GM13977 (cell line): ENCODE data around the gene ATP11A.

Experiments
- DNase-seq: peaks from one replicate; pipeline ENCODE4 v3.0.0; 2012; ENCODE audit warnings: low spot score
- CTCF ChIP-seq: IDR thresholded peaks from 2 replicates; pipeline ENCODE4 v1.5.1; 2012; ENCODE audit warnings: mild to moderate bottlenecking, control low read depth; ENCODE audit not compliant: insufficient read depth; ENCODE audit errors: extremely low read depth, missing control alignments
- in situ Hi-C: fragments of 300-500 bp; cut with MboI; formaldehyde crosslinking; loops from one replicate; pipeline ENCODE4 v1.12.0; 2022; ENCODE audit warnings: low sequenced_read_pairs, low pct_unique_long_range_greater_than_20kb, mixed read lengths, inconsistent platforms; ENCODE audit not compliant: unreplicated experiment

The ATP11A gene

GRCh38 chr13:112648101-112648500 lies 41.7 kb upstream of the ATP11A start:
- DNase-seq, result no peak
- no peak for TF ChIP-seq CTCF
- in situ Hi-C loops, result no loop called here

DNA sequence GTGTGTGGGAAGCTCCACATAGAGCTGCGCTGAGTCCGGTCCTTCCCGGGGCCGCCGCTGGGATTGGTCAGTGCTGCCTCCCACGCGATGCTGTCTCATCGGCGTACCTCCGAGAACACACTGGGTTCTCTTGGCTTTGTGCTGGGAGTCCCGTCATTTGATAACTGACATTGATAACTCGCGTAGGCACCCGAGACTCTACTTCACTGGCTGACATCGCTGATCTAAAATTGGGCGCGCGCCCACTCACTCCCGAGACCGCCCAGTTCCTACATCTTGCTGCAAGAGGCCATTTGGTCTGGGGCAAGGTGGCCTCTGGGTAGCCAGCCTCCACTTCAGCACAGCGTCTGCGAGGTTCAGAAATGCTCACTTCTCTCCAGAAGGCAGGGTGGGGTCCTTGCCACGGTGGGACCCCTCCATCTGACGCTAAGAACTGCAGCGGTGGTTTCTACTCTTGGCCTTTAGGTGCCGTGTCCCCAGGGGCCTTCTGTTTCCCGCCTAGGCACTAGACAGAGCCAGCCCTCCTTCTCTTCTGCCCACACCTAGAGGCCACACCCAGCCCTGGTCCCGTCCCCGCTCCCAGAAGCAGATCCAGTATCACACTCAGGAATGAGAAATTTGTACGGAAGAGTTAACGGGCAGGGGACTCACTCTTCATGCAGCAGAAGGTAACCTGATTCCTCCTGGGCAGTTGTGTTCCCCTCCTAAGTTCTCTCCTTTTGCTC lies 40.7 kb upstream of the ATP11A start:
- no peak for TF ChIP-seq CTCF
- DNase-seq, result no peak
- in situ Hi-C loops, result no loop called here

- in situ Hi-C loops, result no loop called here
- TF ChIP-seq CTCF, result no peak
- no peak for DNase-seq
These were observed 38.5 kb upstream of the ATP11A start for GRCh38 chr13:112651311-112651710.

GRCh38 chr13:112651750-112652511 lies 37.9 kb upstream of the ATP11A start:
- in situ Hi-C loops, result no loop called here
- DNase-seq, result no peak
- no peak for TF ChIP-seq CTCF

DNA sequence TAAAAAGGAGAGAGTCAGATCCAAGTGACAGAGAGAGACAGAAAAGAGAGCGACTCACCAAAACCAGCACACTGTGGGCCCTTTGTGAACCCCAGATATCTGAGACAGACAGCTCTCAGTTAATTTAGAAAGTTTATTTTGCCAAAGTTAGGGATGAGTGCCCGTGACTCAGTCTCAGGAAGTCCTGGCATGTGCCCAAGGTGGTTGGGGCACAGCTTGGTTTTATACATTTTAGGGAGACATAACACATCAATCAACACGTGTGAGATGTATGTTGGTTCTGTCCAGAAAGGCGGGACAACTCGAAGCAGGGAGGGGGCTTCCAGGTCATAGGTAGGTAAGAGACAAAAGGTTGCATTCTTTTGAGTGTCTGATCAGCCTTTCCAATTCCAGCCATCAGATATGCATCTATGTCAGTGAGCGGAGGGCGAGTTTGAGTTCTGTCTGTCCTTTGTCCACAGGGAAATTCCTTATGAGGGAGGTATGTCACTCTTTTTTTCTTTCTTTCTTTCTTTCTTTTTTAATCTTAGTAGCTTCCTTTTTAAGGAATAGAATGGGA lies 37.2 kb upstream of the ATP11A start:
- TF ChIP-seq CTCF, result no peak
- DNase-seq, result no peak
- in situ Hi-C loops, result no loop called here

- in situ Hi-C loops, result no loop called here
- no peak for TF ChIP-seq CTCF
- DNase-seq, result no peak
These were observed 36.8 kb upstream of the ATP11A start for GRCh38 chr13:112653071-112653470.
